Hepatocyte (in vitro differentiated cells): Measurements from ENCODE around the gene STPG4.

ENCODE experiments used
- CTCF ChIP-seq: fragments of 200-600 bp; sonication (generic); IDR thresholded peaks from 2 replicates; pipeline ENCODE4 v1.5.1; 2016; ENCODE audit warnings: antibody characterized with exemption, mild to moderate bottlenecking; ENCODE audit not compliant: poor library complexity
- EZH2 ChIP-seq: fragments of 200-600 bp; sonication (generic); IDR thresholded peaks from 2 replicates; pipeline ENCODE4 v1.6.1; 2016; ENCODE audit warnings: antibody characterized with exemption, mild to moderate bottlenecking, borderline replicate concordance
- EZH2phosphoT487 ChIP-seq: fragments of 200-600 bp; sonication (generic); IDR thresholded peaks from one replicate; pipeline ENCODE4 v1.6.1; 2018; ENCODE audit warnings: antibody characterized with exemption, mild to moderate bottlenecking, low read depth, moderate library complexity; ENCODE audit not compliant: unreplicated experiment, severe bottlenecking

- TF ChIP-seq CTCF (no peak), EZH2 (no peak), EZH2phosphoT487 (no peak)
Measured at GRCh38 chr2:47195148-47195547, 40.0 kb upstream of the STPG4 start.
